ENCODE results near the gene UBA3.

Gene UBA3

DNA sequence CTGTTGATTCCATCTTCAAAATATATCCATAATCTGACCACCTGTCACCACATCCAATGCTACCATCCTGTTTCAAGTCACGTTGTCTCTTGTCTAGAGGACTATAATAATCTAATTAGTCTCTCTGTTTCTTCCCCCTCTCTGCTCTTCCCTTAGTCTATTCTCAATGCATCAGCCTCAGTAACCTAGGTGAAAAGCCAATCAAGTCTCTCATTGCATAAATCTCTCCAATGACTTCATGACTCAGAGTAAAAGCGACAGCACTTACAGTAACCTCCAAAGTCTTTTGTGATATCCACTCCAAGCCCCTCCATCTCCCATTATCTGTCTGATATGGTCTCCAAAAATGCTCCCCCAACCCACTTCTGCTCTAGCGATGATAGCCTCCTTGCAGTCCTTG is 7.2 kb downstream of the UBA3 start:
- DNase-seq: no peak

DNA sequence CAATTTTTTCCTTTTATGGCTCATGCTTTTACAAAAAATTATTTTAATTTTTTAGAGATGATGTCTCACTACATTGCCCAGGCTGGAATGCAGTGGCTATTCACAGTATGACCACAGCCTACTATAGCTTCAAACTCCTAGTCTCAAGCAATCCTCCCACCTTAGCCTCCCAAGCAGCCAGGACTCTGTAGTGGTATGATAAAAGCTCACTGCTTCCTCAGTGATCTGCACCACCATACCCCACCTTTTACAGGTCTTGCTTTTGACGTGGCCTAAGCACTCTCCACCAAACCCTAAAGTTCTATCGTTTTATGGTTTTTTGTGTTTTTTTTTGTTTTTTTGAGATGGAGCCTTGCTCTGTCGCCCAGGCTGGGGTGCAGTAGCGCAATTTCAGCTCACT is 14.0 kb downstream of the UBA3 start:
- DNase-seq: no peak

- DNase-seq: no peak
These were observed 14.7 kb downstream of the UBA3 start for GRCh38 chr3:69065318-69065964.

- DNase-seq: no peak
These were observed 16.5 kb downstream of the UBA3 start for GRCh38 chr3:69063636-69064035.

DNA sequence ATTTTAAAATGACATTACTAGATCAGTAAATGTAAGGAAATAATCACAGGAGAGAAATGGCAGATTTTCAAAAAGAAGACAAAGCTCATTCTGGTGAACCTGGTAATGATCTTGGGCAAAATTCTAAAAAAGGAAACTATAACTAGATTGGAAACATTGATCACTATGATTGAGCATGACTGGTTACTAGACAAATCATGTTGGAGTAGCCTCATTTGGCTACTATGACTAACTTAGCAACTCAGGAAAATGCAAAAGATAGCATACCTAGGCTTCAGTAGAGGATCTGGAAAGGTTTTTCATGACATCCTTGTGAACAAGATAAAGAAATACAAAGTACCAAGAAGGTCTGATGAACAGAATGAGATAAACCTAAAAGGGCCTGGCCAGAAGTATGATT is 20.5 kb downstream of the UBA3 start:
- DNase-seq: no peak

DNA sequence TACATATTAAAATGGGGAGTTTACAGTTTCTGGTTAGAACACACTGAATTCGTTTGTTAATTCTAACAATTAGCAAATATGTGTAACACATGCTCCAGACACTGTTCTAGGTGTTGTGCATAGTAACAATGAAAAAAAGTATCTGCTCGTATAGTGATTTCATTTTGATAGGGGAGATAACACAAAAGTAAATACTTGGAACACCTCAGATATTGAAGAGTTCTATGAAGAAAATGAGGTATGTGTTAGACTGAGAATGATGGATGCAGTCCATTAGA is 21.3 kb downstream of the UBA3 start:
- no peak for DNase-seq

DNA sequence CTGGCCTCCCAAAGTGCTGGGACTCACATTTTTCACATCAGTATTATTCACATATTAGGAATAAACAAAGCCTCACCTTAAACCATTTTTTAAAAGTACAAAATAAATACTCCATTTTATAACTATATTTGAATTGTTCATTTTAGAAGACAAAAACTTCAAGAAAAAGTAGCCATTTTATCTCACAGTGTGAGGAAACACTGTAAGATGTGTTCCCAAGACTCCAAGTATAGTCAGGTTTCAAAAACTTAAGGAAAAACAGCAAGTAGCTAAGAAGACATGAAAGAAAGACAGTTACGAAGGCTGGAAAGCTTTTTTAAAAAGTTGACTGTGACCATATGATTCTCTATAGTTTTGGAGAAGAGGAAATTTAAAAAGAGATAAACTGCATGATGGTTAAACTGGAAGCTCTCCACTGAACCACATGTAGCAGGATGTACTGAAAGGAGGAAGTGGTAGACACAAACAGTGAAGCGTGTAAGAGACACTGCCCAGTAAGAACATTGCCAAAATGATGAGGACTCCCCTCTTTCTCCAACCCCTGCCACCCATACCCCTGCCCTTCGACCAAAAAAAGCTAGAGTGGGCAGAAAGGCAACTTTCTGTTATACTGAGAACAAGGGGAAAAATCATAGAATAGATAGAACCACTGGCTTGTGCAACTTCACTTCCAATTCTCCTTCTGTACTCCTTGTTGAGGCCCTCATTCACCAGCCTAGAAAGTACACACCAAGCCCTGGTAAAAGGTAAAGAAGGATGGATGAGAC is 21.8 kb downstream of the UBA3 start:
- peak in 1 of 56 donors; percentile 1 for DNase-seq

- DNase-seq: no peak
These were observed 27.7 kb downstream of the UBA3 start for GRCh38 chr3:69052472-69052898.

DNA sequence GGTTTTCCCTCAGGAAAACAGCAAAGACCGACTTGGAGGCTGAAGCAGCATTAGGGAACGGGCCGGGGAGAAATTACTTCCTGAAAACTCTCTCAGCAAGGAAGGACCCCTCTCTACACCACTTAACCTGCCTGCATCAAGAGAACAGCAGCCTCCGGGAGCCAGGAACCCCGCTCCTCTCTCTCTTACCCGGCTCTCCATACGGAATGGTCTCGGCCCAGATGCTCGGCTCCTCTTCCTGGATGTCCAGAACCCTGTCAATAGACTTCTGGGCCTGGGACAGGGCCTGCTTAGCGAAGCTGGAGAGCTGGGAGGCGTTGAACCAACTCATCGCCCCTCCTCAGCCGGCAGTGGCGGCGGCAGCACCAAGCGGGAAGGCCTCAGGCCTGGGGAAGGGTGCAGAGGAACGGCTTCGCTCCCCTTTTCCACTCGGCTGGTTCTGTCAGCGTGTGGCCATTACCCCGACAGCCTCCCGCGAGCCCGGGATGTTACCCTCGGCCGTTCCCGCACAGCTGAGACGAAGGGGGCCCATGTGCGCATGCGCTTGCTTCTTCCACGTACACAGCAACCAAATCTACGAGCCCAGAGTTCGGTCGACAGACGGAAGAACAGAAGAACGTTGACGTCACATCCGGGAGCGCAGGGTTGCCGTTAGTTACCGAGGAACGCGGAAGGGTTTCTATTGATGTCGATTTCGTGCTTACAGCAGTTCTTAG is 28.3 kb downstream of the UBA3 start, which contains the start of gene TMF1:
Gene TMF1, minus strand, starts transcription at position 578 of the 716 bp plus-strand sequence. Its CDS starts 247 bp downstream, at position 331.
- no peak for DNase-seq

- no peak for DNase-seq
These were observed 31.2 kb downstream of the UBA3 start for GRCh38 chr3:69048990-69049389.

- no peak for DNase-seq
These were observed 35.6 kb downstream of the UBA3 start for GRCh38 chr3:69044608-69045007.

DNA sequence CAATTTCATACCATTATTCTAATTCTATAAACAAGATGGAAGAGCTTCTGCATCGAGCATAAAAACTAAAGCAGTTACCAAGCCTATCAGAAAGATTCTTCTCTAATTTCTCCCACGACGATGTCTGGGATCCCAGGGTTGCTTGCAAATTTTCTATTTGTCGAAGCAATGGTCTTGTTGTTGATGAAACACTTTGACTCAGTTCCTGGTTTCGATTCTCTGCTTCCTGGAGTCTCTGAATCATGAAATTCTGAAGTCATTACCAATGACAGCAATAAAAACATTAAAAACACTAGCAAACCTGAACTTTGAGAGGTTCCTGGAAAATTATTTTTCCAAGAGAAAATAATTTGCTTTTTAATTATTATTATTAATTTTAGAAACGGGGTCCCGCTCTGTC is 46.7 kb downstream of the UBA3 start:
- DNase-seq: no peak

DNA sequence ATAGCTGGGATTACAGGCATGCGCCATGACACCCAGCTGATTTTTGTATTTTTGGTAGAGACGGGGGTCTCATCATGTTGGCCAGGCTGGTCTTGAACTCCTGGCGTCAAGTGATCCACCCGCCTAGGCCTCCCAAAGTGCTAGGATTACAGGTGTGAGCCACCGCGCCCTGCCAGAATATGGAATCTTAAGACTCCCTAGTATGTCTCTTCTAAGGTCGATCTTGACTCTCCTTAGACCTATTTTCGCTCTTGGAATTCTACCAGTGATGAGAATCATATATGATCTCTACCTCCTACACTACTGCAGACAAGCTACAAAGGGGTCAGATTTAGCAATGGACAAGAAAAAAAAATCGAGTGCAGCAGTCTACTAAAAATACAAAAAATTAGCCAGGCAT is 47.4 kb downstream of the UBA3 start:
- no peak for DNase-seq

- no peak for DNase-seq
These were observed 48.0 kb downstream of the UBA3 start for GRCh38 chr3:69032142-69032541.

- DNase-seq: no peak
These were observed 48.5 kb downstream of the UBA3 start for GRCh38 chr3:69031635-69032034.

DNA sequence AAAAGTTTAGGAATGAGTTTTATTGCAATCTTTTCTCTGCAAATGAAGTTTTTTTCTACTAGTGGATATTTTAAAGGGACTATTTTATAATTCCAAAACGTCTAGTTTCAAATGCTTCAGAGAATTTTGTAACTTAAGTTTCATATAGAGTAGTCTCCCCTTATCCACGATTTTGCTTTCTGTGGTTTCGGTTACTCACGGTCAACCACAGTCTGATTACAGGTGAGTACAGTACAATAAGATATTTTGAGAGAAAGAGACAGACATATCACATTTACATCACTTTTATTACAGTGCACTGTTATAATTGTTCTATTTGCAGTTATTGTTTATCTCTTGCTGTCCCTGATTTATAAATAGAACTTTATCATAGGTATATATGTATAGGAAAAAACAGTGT is 59.3 kb downstream of the UBA3 start:
- no peak for DNase-seq

DNA sequence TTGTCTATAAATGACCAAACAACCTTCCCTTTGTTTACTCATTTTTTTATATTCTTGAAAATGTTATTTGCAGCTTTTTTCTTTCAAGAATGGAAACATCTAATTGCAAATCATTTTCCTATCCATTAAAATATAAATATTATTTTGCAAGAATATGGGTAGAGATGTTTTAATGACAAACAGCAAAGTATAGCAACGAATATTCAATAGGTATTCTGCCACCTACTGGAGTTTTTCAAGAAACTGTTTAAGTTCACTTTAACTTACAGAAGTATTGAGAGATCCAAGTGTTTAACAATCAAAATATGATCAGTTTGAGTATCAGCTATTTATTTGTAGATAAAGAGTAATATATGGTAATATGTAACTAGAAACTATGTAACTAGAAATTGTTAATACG is 59.7 kb downstream of the UBA3 start:
- no peak for DNase-seq

DNA sequence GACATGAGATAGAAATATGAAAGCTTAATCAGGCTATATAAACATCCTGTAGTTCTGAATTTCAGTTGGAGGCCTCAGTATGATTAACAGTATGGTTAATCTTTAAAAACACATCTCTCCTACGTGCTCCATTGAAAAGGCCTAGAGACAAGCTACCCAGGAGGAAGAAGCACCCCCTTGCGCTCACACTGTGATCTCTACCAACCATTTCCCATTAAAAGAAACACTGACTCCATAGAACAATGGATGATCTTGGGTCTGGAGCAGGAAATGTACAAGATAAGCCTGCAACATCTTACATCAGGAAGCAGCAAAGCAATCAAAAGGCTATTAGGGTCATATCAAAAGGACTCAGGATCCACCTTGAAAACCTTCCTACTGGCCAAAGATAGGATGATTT is 63.3 kb downstream of the UBA3 start:
- no peak for DNase-seq

GRCh38 chr3:69016102-69016501 is 64.1 kb downstream of the UBA3 start:
- DNase-seq: no peak

DNA sequence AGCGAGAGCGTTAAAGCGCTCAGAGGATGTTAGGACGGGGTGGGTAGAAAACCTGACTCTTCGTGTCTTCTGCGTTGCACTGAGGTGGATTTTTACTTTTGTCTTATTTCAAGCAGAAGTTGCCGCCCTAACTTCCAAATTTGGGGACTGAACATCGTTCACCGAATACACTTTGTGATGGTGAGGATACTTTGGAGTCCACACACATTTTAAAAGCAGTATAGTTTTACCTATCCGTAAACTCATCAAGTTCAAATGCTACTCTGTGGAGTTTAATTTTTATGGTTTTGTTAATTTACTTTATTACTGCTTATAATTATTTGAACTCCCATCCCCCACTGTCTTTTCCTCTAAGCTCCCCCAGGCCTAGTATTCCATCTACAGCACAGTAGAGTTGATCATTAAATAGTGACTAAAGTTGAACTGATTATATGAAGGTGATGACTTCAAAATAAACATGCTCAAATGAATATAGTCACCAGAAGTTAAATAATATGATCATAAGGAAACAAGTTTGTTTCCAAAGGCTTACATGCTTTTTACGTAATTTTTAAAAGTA is 66.1 kb downstream of the UBA3 start:
- DNase-seq: no peak

DNA sequence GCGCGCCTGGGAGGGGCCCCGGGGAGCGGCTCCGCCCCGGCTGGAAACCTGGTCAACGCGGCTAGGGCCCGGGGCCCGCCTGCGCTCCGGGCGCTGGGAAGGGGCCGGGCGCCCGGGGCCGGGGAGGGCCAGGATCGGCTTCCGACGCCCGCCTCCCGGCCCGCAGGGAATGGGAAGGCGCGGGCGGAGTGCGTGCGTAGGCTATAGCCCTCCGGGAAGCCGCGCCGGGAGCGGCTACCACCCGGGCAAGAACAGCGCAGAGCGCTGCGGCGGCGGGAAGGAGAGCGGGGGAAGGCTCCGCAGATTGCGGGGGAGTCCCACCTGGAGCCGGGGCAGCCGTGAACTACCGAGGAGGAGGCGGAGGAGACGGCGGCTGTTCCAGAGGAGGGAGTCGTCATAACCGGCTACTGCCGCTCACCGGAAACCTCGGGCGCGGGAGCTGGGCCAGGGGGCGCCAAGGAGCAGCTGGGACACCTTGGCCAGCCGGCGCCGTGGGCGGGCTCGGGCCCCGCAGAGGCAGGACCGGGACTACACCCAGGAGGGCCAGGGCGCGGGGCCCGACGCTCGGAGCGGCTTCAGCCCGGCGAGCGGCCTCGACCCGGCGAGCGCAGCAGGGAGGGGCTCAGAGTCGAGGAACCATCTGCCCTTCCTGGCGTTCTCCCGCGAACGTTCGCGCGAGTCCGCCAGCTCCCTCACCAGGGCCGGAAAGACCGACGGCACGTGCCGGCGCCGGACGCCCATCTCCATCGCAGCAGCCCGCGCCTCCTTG is 66.7 kb downstream of the UBA3 start, which contains the start of gene EOGT:
Gene EOGT, minus strand, starts transcription at position 432 of the 769 bp plus-strand sequence. CDS start 3,838 bp downstream, outside the sequence.
- DNase-seq: peak in 53 of 56 donors; percentile 23 to 82 (median 63)

Measured in amygdala (tissue), 56 donors.